ENCODE results near the gene MAGEB4. TPM values are rescaled to one million over a fixed set of nuclear protein-coding genes. Genes with fewer than 3 reads are reported as not detected.

Gene MAGEB4
- total and polyA plus RNA-seq, 2 donors (not counting 1 experiment from before 2014, with no cell fraction given): not detected

GRCh38 chrX:30219372-30219771 lies 22.4 kb upstream of the MAGEB4 start:
- H3K4me1 ChIP-seq (ENCODE audit: control insufficient read depth, extremely low read depth, insufficient read depth, low read length): no peaks in the 10 kb centered on the region
- H3K36me3 ChIP-seq (ENCODE audit: control insufficient read depth, insufficient read depth, low read length): no peaks in the 10 kb centered on the region
- no peaks in the 10 kb centered on the region for H3K9me3 ChIP-seq (ENCODE audit: control insufficient read depth, insufficient read depth, low read depth, low read length)
- no peak for TF ChIP-seq CTCF (conservative IDR thresholded peaks at IDR 0.05 in 1 of 2, IDR thresholded peaks at IDR 0.05 in 1 of 2; ENCODE audit: low read depth in 1 of 2, low read length in 2 of 2)
- no peak for TF ChIP-seq EZH2 (IDR thresholded peaks at IDR 0.05; ENCODE audit: low read length, missing control alignments)
- no peak overlapping the region for H2AFZ ChIP-seq (ENCODE audit: low read length)
- no peak overlapping the region for H3K4me2 ChIP-seq (ENCODE audit: extremely low read depth, insufficient read depth, low read length)
- H3K4me3 ChIP-seq (replicated peaks in 1 of 4; ENCODE audit: control extremely low read depth in 1 of 4, insufficient read depth in 1 of 4, low read depth in 3 of 4, low read length in 4 of 4): no peak overlapping the region
- DNase-seq (ENCODE audit: low read depth in 2 of 2): no peak
- no peaks in the 10 kb centered on the region for H4K20me1 ChIP-seq (ENCODE audit: control insufficient read depth, extremely low read depth, insufficient read depth, low read length)
- H3K9ac ChIP-seq (ENCODE audit: insufficient read depth, low read length): no peak overlapping the region
- no peaks in the 10 kb centered on the region for H3K79me2 ChIP-seq (ENCODE audit: control insufficient read depth, insufficient read depth, low read length)
- no peaks in the 10 kb centered on the region for H3K27me3 ChIP-seq (ENCODE audit: control insufficient read depth, insufficient read depth, low read length)
- no peak overlapping the region for H3K27ac ChIP-seq (ENCODE audit: insufficient read depth, low read length)

- no peak overlapping the region for H3K4me2 ChIP-seq (ENCODE audit: extremely low read depth, insufficient read depth, low read length)
- H3K9ac ChIP-seq (ENCODE audit: insufficient read depth, low read length): no peak overlapping the region
- TF ChIP-seq CTCF (conservative IDR thresholded peaks at IDR 0.05 in 1 of 2, IDR thresholded peaks at IDR 0.05 in 1 of 2; ENCODE audit: low read depth in 1 of 2, low read length in 2 of 2) (no peak), EZH2 (IDR thresholded peaks at IDR 0.05; ENCODE audit: low read length, missing control alignments) (no peak)
- no peak for DNase-seq (ENCODE audit: low read depth in 2 of 2)
- H3K36me3 ChIP-seq (ENCODE audit: control insufficient read depth, insufficient read depth, low read length): no peaks in the 10 kb centered on the region
- H3K9me3 ChIP-seq (ENCODE audit: control insufficient read depth, insufficient read depth, low read depth, low read length): no peaks in the 10 kb centered on the region
- H3K4me3 ChIP-seq (replicated peaks in 1 of 4; ENCODE audit: control extremely low read depth in 1 of 4, insufficient read depth in 1 of 4, low read depth in 3 of 4, low read length in 4 of 4): no peak overlapping the region
- no peaks in the 10 kb centered on the region for H4K20me1 ChIP-seq (ENCODE audit: control insufficient read depth, extremely low read depth, insufficient read depth, low read length)
- H3K27me3 ChIP-seq (ENCODE audit: control insufficient read depth, insufficient read depth, low read length): no peaks in the 10 kb centered on the region
- no peak overlapping the region for H2AFZ ChIP-seq (ENCODE audit: low read length)
- no peak overlapping the region for H3K27ac ChIP-seq (ENCODE audit: insufficient read depth, low read length)
- no peaks in the 10 kb centered on the region for H3K4me1 ChIP-seq (ENCODE audit: control insufficient read depth, extremely low read depth, insufficient read depth, low read length)
- H3K79me2 ChIP-seq (ENCODE audit: control insufficient read depth, insufficient read depth, low read length): no peaks in the 10 kb centered on the region
These were observed 21.1 kb upstream of the MAGEB4 start for GRCh38 chrX:30220661-30221060.

GRCh38 chrX:30224536-30224935 lies 17.3 kb upstream of the MAGEB4 start:
- Histone ChIP-seq H3K4me2 (ENCODE audit: extremely low read depth, insufficient read depth, low read length) (no peak overlapping the region), H3K9me3 (ENCODE audit: control insufficient read depth, insufficient read depth, low read depth, low read length) (no peaks in the 10 kb centered on the region), H2AFZ (ENCODE audit: low read length) (no peak overlapping the region), H3K36me3 (ENCODE audit: control insufficient read depth, insufficient read depth, low read length) (no peaks in the 10 kb centered on the region), H3K79me2 (ENCODE audit: control insufficient read depth, insufficient read depth, low read length) (no peaks in the 10 kb centered on the region), H3K4me1 (ENCODE audit: control insufficient read depth, extremely low read depth, insufficient read depth, low read length) (no peaks in the 10 kb centered on the region), H3K9ac (ENCODE audit: insufficient read depth, low read length) (no peak overlapping the region), H4K20me1 (ENCODE audit: control insufficient read depth, extremely low read depth, insufficient read depth, low read length) (no peaks in the 10 kb centered on the region), H3K27ac (ENCODE audit: insufficient read depth, low read length) (no peak overlapping the region), H3K27me3 (ENCODE audit: control insufficient read depth, insufficient read depth, low read length) (no peaks in the 10 kb centered on the region), H3K4me3 (replicated peaks in 1 of 4; ENCODE audit: control extremely low read depth in 1 of 4, insufficient read depth in 1 of 4, low read depth in 3 of 4, low read length in 4 of 4) (no peak overlapping the region)
- TF ChIP-seq CTCF (conservative IDR thresholded peaks at IDR 0.05 in 1 of 2, IDR thresholded peaks at IDR 0.05 in 1 of 2; ENCODE audit: low read depth in 1 of 2, low read length in 2 of 2) (no peak), EZH2 (IDR thresholded peaks at IDR 0.05; ENCODE audit: low read length, missing control alignments) (no peak)
- no peak for DNase-seq (ENCODE audit: low read depth in 2 of 2)
